ENCODE results near the gene GDF7. TPM values are rescaled to one million over a fixed set of nuclear protein-coding genes. Genes with fewer than 3 reads are reported as not detected.

The GDF7 gene
- total and polyA plus RNA-seq, 2 of the 8 experiments (the other 6 are each of a cell fraction or from before 2014, with no cell fraction given): 0.04 to 0.06 TPM

DNA sequence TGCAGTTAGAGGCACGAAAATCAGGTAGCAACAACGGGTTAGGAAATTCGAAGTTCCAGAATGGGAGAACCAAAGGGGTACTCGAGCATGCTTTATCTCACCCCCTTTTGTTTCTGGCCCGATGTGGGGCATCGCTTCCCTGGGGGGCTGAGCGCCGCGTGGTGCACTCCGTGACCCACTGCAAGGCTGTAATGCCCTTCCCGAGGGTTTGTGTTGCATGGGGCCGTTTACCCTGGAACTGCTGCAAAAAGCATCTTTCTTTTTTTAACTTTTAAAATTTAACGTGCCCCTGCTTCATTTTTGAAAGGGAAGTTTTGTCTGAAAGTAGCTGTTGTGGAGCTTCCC, 4.8 kb downstream of the GDF7 start:
- Histone ChIP-seq H3K79me1 (ENCODE audit: low read depth, low read length) (no peaks in the 10 kb centered on the region), H3K18ac (ENCODE audit: extremely low read depth, low read length) (no peak overlapping the region), H3K56ac (replicated peaks; ENCODE audit: insufficient read length, low read depth, low read length) (no peak overlapping the region), H3K79me2 (ENCODE audit: control insufficient read depth in 1 of 2, insufficient read depth in 2 of 2, low read length in 2 of 2) (no peaks in the 10 kb centered on the region), H3K4me1 (replicated peaks in 1 of 4; ENCODE audit: control insufficient read depth in 3 of 4, insufficient read depth in 4 of 4, low read length in 3 of 4) (peaks cover 9 to 41% (median 21%) of the 10 kb centered on the region in 4 experiments), H3K9ac (replicated peaks in 1 of 4; ENCODE audit: extremely low read depth in 1 of 4, low read depth in 3 of 4, low read length in 3 of 4) (no peak overlapping the region), H2AFZ (ENCODE audit: low read length) (no peak overlapping the region), H3K23me2 (ENCODE audit: low read depth, low read length) (peaks cover 6% of the 10 kb centered on the region; the same call in 1 of the 2 replicates), H2BK120ac (replicated peaks; ENCODE audit: low read depth, low read length) (no peak overlapping the region), H4K91ac (replicated peaks; ENCODE audit: insufficient read length, low read length) (no peak overlapping the region), H3K4me3 (ENCODE audit: extremely low read depth in 1 of 4, insufficient read depth in 2 of 4, low read depth in 3 of 4, low read length in 4 of 4) (peak overlapping the region in 1 of 4 experiments; percentile 35; a peak in 2 of 8 replicates), H4K20me1 (replicated peaks in 1 of 2; ENCODE audit: control insufficient read depth in 1 of 2, insufficient read depth in 2 of 2, low read length in 2 of 2) (peaks cover 6 to 7% of the 10 kb centered on the region in 2 experiments), H2BK15ac (ENCODE audit: low read length) (no peak overlapping the region), H4K5ac (ENCODE audit: insufficient read length, low read depth, low read length) (no peak overlapping the region), H3K4ac (replicated peaks; ENCODE audit: insufficient read length, low read depth, low read length) (no peak overlapping the region), H2AK5ac (ENCODE audit: low read depth, low read length) (0 out of 2 replicates have a peak overlapping the region, but pooled peaks have one; percentile 15), H2BK20ac (ENCODE audit: low read length) (no peak overlapping the region), H3K27me3 (replicated peaks in 1 of 4; ENCODE audit: control insufficient read depth in 3 of 4, extremely low read depth in 1 of 4, insufficient read depth in 3 of 4, low read length in 3 of 4) (peaks cover 45 to 80% (median 69%) of the 10 kb centered on the region in 4 experiments), H3K4me2 (ENCODE audit: insufficient read depth in 1 of 2, low read depth in 2 of 2, low read length in 2 of 2) (peak overlapping the region; percentile 43 to 76), H4K8ac (ENCODE audit: extremely low read depth, insufficient read depth, low read length) (no peak overlapping the region), H3K27ac (ENCODE audit: low read depth, low read length) (no peak overlapping the region), H2BK5ac (ENCODE audit: low read depth, low read length) (0 out of 2 replicates have a peak overlapping the region, but pooled peaks have one; percentile 5), H3K36me3 (ENCODE audit: control insufficient read depth in 2 of 4, insufficient read depth in 4 of 4, low read length in 3 of 4) (peaks cover 0 to 5% (median 0%) of the 10 kb centered on the region in 4 experiments; a peak in 1 of 8 replicates), H3K9me3 (ENCODE audit: insufficient read depth in 2 of 2, low read depth in 1 of 2, low read length in 1 of 2) (no peaks in the 10 kb centered on the region; a peak in 1 of 4 replicates), H3K23ac (ENCODE audit: insufficient read length) (no peak overlapping the region), H3K14ac (ENCODE audit: insufficient read length) (no peak overlapping the region), H2BK12ac (ENCODE audit: low read depth, low read length) (no peak overlapping the region)
- FAIRE-seq (peak; percentile 32), DNase-seq (ENCODE audit: low read depth in 1 of 2, low spot score in 2 of 2) (no peak)
- ChIA-PET POLR2A (ENCODE audit: partially characterized antibody) (interaction anchor here (0.7 to 2.3 kb wide), 2 partner anchors 10 to 21 kb away, joined by 3 to 6 read pairs; partner anchors contain the start of gene HS1BP3), CTCF (ENCODE audit: partially characterized antibody) (interaction anchor here (1.1 to 8.7 kb wide), 2 partner anchors 8 to 17 kb away, joined by 5 to 266 read pairs; partner anchors contain the start of gene GDF7)
- 40% methylated on average over 13 of the region's 13 CpGs; no CpG with 5 or more reads in 1 of the 2 experiments for WGBS, 2 experiments (ENCODE audit: extremely low coverage in 1 of 2, insufficient coverage in 1 of 2, insufficient read length in 1 of 2, insufficient replicate concordance in 2 of 2, low coverage in 1 of 2, low lambda C conversion rate in 2 of 2, missing lambda C conversion rate in 1 of 2)
- TF ChIP-seq CHD2 (IDR thresholded peaks at IDR 0.05; ENCODE audit: low read length): no peak

Measured in H1 (cell line).